Keratinocyte (primary cell): ENCODE data around the gene TMEM238. TPM values are rescaled to one million over a fixed set of nuclear protein-coding genes. Genes with fewer than 3 reads are reported as not detected.

Experiments
- polyA plus RNA-seq, 5 experiments: library from polyadenylated mRNA; depleted of rRNA in 3 of 5; stranded (reverse) in 3 of 5; stranded (forward) in 1 of 5; unstranded in 1 of 5; fragments of >200 nt; gene quantifications; 1 replicate in 1 of 5; 2 replicates in 3 of 5; 3 replicates in 1 of 5; pipeline versions ENCODE4 v1.2.1 to v1.2.3, GENCODE V29; 2011 to 2012; ENCODE audit warnings: missing spikeins in 2 of 5, low read depth in 1 of 5, low replicate concordance in 1 of 5

TMEM238 gene
- polyA plus RNA-seq, 1 donor (not counting 4 experiments of a cell fraction or from before 2014, with no cell fraction given) = 0.24 TPM

Other genes starting within 250 kb of the TMEM238 start
- 89.7 to 113 TPM (median 99.6 TPM) in 3 replicates for gene TNNT1, start 235.1 kb downstream of the TMEM238 start, polyA plus RNA-seq
- 2.2 to 4.1 TPM (median 3.3 TPM) in 3 replicates for gene TNNI3, start 226.6 kb downstream of the TMEM238 start, polyA plus RNA-seq
- 8.5 to 14.3 TPM (median 12.9 TPM) in 3 replicates for gene DNAAF3, start 217.7 kb downstream of the TMEM238 start, polyA plus RNA-seq
- 0.05 to 0.39 TPM (median 0.33 TPM) in 3 replicates for gene SYT5, start 204.0 kb downstream of the TMEM238 start, polyA plus RNA-seq
- gene PTPRH, start 174.8 kb downstream of the TMEM238 start, polyA plus RNA-seq = 0.06 to 0.17 TPM (median 0.09 TPM) in 3 replicates
- gene TMEM86B, start 155.5 kb downstream of the TMEM238 start, polyA plus RNA-seq = 0.60 to 0.88 TPM (median 0.68 TPM) in 3 replicates
- gene PPP6R1, start 125.3 kb downstream of the TMEM238 start, polyA plus RNA-seq = 26.7 to 49.7 TPM (median 27.5 TPM) in 3 replicates
- 20.2 to 26.7 TPM (median 24.7 TPM) in 3 replicates for gene HSPBP1, start 104.2 kb downstream of the TMEM238 start, polyA plus RNA-seq
- gene BRSK1, start 100.3 kb downstream of the TMEM238 start, polyA plus RNA-seq = 0.46 to 1.1 TPM (median 0.98 TPM) in 3 replicates
- gene TMEM150B, start 59.0 kb downstream of the TMEM238 start, polyA plus RNA-seq = not detected in 3 replicates
- gene KMT5C, start 44.4 kb downstream of the TMEM238 start, polyA plus RNA-seq = 4.3 to 7.4 TPM (median 6.5 TPM) in 3 replicates
- gene COX6B2, start 29.6 kb downstream of the TMEM238 start, polyA plus RNA-seq = 1.4 to 6.5 TPM (median 1.7 TPM) in 3 replicates
- gene GARIN5B, start 21.0 kb downstream of the TMEM238 start, polyA plus RNA-seq = not detected in 3 replicates
- gene IL11, start 13.8 kb downstream of the TMEM238 start, polyA plus RNA-seq = 1.6 to 5.1 TPM (median 2.2 TPM) in 3 replicates
- gene TMEM190, start 7.5 kb downstream of the TMEM238 start, polyA plus RNA-seq = 0.19 TPM in 1 of 3 replicates, not detected in the others
- 282 to 1,011 TPM (median 432 TPM) in 3 replicates for gene RPL28, start 1.6 kb upstream of the TMEM238 start, polyA plus RNA-seq
- gene UBE2S, start 23.5 kb upstream of the TMEM238 start, polyA plus RNA-seq = 22.1 to 42.3 TPM (median 31.8 TPM) in 3 replicates
- gene SHISA7, start 59.0 kb upstream of the TMEM238 start, polyA plus RNA-seq = not detected in 3 replicates
- 24.5 to 37.7 TPM (median 34.7 TPM) in 3 replicates for gene ISOC2, start 77.3 kb upstream of the TMEM238 start, polyA plus RNA-seq
- not detected in 3 replicates for gene C19orf85, start 80.5 kb upstream of the TMEM238 start, polyA plus RNA-seq
- 0.22 to 1.5 TPM (median 0.39 TPM) in 3 replicates for gene ZNF628, start 92.3 kb upstream of the TMEM238 start, polyA plus RNA-seq
- gene NAT14, start 100.9 kb upstream of the TMEM238 start, polyA plus RNA-seq = 11.0 to 12.5 TPM (median 11.9 TPM) in 3 replicates
- gene SSC5D, start 104.1 kb upstream of the TMEM238 start, polyA plus RNA-seq = not detected in 3 replicates
- gene SBK2, start 152.8 kb upstream of the TMEM238 start, polyA plus RNA-seq = not detected in 3 replicates
- gene SBK3, start 161.3 kb upstream of the TMEM238 start, polyA plus RNA-seq = not detected in 3 replicates
- 1.5 to 4.3 TPM (median 2.4 TPM) in 3 replicates for gene ZNF579, start 196.6 kb upstream of the TMEM238 start, polyA plus RNA-seq
- 2.7 to 3.3 TPM (median 2.7 TPM) in 3 replicates for gene FIZ1, start 215.2 kb upstream of the TMEM238 start, polyA plus RNA-seq
- 2.6 to 6.9 TPM (median 3.1 TPM) in 3 replicates for gene ZNF524, start 216.0 kb upstream of the TMEM238 start, polyA plus RNA-seq
- gene ZNF865, start 221.4 kb upstream of the TMEM238 start, polyA plus RNA-seq = 1.1 to 2.1 TPM (median 1.7 TPM) in 3 replicates
- gene ZNF784, start 240.3 kb upstream of the TMEM238 start, polyA plus RNA-seq = 1.9 to 2.3 TPM (median 2.1 TPM) in 3 replicates